HG03066 (cell line): ENCODE data around the gene TMEM25.
A peak's percentile ranks its signal among the peaks of the same experiment; 100 is the strongest.
"Not testable (repeated sequence)": the region's sequence is repeated elsewhere in the genome, so short reads cannot be mapped to it uniquely, and the experiment has no call there.

Experiments used
- ATAC-seq: cut with Tn5 transposase; IDR thresholded peaks from one replicate; pipeline ENCODE4 v1.9.1; 2021; ENCODE audit warnings: low read depth; ENCODE audit not compliant: unreplicated experiment

TMEM25 gene

GRCh38 chr11:118530683-118531596 lies at the start of gene TMEM25:
TSS of gene TMEM25 (plus strand) at chr11:118531192. CDS start at chr11:118531802, 610 bp downstream.
- peak; percentile 71 for ATAC-seq

GRCh38 chr11:118481238-118481637 lies 49.8 kb upstream of the TMEM25 start:
- not testable (repeated sequence) for ATAC-seq

GRCh38 chr11:118484405-118484804 lies 46.6 kb upstream of the TMEM25 start:
- ATAC-seq, result no peak

- ATAC-seq, result no peak
Measured at GRCh38 chr11:118485273-118485672, 45.7 kb upstream of the TMEM25 start.

GRCh38 chr11:118488480-118489109 lies 42.4 kb upstream of the TMEM25 start:
- no peak for ATAC-seq

GRCh38 chr11:118491041-118491440 lies 40.0 kb upstream of the TMEM25 start:
- no peak for ATAC-seq

GRCh38 chr11:118497831-118498230 lies 33.2 kb upstream of the TMEM25 start:
- no peak for ATAC-seq

GRCh38 chr11:118503216-118503615 lies 27.8 kb upstream of the TMEM25 start:
- no peak for ATAC-seq

- no peak for ATAC-seq
Measured at GRCh38 chr11:118511601-118512000, 19.4 kb upstream of the TMEM25 start.

- no peak for ATAC-seq
Measured at GRCh38 chr11:118514103-118514502, 16.9 kb upstream of the TMEM25 start.

- ATAC-seq, result no peak
Measured at GRCh38 chr11:118519549-118519948, 11.4 kb upstream of the TMEM25 start.

GRCh38 chr11:118521892-118522311 lies 9.1 kb upstream of the TMEM25 start:
- no peak for ATAC-seq

- no peak for ATAC-seq
Measured at GRCh38 chr11:118522571-118523072, 8.4 kb upstream of the TMEM25 start.

GRCh38 chr11:118524356-118524755 lies 6.6 kb upstream of the TMEM25 start:
- ATAC-seq, result no peak

- no peak for ATAC-seq
Measured at GRCh38 chr11:118524757-118525470, 6.1 kb upstream of the TMEM25 start.

GRCh38 chr11:118526688-118527087 lies 4.3 kb upstream of the TMEM25 start:
- no peak for ATAC-seq

- ATAC-seq, result no peak
Measured at GRCh38 chr11:118527109-118527508, 3.9 kb upstream of the TMEM25 start, which contains the start of gene TTC36. TSS of gene TTC36 (plus strand) at chr11:118527474. CDS start at chr11:118527495, 21 bp downstream.

GRCh38 chr11:118528511-118528910 lies 2.5 kb upstream of the TMEM25 start:
- ATAC-seq, result no peak

- no peak for ATAC-seq
Measured at GRCh38 chr11:118529584-118530175, 1.3 kb upstream of the TMEM25 start.

- ATAC-seq, result no peak
Measured at GRCh38 chr11:118530180-118530682, 761 bp upstream of the TMEM25 start.
